ENCODE data around the gene DHRS9.

The DHRS9 gene

DNA sequence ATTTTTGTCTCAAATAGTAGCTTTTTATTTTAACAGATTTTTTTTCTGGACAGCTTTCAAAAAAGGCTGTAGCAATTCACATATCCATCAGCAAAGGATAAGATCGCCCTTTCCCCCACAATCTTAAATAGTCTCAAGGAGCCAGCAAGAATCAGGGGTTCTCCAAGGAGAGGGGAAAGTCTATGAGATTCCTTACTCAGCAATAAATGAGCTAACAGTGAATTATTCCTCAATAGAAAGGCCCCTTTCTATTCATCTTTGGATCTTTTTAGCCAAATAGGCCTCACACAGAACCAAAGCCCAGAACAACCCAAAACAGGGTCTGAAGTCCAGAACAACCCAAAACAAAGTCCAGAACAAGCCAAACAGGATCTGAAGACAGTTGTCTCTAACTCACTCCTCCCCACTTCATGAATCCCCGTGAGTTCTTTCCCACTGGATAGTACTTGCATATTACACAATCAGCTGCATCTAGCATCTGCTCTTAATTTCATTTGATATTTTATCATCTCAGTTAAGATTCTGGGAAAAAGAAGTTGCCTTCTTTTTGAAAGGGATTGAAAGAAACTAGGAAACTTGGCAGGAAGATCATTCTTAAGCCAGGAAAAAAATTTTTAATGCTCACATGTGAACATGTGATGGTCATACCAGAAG is 3.4 kb upstream of the DHRS9 start:
- FAIRE-seq, result no peak

GRCh38 chr2:169066897-169067296 is 2.5 kb upstream of the DHRS9 start:
- no peak for FAIRE-seq

GRCh38 chr2:169069833-169070232 is 470 bp downstream of the DHRS9 start:
- FAIRE-seq, result no peak

- no peak for FAIRE-seq
Observed at GRCh38 chr2:169071455-169071854, 2.1 kb downstream of the DHRS9 start.

GRCh38 chr2:169072163-169072925 is 3.0 kb downstream of the DHRS9 start:
- peak; percentile 21 for FAIRE-seq

GRCh38 chr2:169073211-169073962 is 4.0 kb downstream of the DHRS9 start:
- no peak for FAIRE-seq

DNA sequence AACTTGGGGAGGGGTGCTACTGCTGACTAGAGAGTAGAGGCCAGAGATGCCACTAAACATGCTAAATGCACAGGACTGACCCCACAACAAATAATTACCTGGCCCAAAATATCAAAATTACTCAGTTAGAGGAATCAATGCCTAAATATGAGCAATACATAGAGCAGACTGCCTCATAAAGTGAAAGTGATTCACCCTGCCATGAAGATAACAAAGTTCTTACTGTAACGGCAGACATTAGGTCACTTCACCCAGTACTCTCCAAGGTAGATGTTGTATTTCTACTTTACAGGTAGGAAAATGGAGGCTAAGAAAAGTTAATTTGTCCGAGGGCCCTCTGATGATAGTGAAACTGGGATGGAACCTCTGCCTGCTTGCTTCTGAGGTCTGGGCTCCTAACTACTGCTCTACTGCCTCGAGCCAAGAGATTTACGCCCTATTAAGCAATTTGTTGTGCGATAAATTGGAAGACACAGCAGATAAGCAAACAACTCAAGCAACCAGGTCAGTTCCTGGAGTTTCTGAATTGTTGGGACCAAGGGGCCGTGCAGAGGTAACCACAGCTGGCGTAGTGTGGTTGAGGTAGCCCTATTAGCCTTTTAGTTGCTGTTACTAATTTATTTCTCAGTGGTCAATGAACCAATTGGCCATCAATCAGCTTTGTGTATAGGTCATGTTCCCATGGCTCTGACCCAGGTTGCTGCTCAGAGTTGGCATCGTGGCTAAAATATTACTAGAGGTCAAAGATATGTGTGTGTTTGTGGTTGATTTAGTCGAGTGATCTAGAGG is 4.8 kb downstream of the DHRS9 start:
- FAIRE-seq, result no peak

- FAIRE-seq, result no peak
Observed at GRCh38 chr2:169077674-169078240, 8.4 kb downstream of the DHRS9 start.

GRCh38 chr2:169080250-169081069 is 11.1 kb downstream of the DHRS9 start:
- FAIRE-seq, result no peak

DNA sequence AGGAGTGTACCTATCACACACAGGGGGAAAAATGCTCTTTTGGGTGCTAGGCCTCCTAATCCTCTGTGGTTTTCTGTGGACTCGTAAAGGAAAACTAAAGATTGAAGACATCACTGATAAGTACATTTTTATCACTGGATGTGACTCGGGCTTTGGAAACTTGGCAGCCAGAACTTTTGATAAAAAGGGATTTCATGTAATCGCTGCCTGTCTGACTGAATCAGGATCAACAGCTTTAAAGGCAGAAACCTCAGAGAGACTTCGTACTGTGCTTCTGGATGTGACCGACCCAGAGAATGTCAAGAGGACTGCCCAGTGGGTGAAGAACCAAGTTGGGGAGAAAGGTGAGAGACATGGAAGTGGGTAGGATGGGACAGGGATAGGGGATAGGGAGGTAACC is 12.2 kb downstream of the DHRS9 start:
- no peak for FAIRE-seq

DNA sequence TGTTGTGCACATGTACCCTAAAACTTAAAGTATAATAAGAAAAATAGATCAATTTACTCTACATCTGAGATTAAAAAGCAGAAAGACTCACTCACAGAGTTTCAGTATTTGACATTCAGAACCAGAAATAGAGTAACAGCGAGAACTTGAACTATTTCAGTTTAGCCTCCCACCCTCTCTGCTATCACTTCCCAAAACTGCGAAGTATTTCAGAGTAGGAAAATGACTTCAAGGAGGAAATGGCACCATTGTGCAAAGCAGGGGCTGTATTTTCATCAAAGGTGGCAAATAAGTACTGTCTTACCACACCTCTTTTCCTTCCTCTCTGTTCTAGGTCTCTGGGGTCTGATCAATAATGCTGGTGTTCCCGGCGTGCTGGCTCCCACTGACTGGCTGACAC is 13.6 kb downstream of the DHRS9 start:
- FAIRE-seq, result no peak

- no peak for FAIRE-seq
Observed at GRCh38 chr2:169086893-169087467, 17.6 kb downstream of the DHRS9 start.

GRCh38 chr2:169087757-169088379 is 18.5 kb downstream of the DHRS9 start:
- no peak for FAIRE-seq

DNA sequence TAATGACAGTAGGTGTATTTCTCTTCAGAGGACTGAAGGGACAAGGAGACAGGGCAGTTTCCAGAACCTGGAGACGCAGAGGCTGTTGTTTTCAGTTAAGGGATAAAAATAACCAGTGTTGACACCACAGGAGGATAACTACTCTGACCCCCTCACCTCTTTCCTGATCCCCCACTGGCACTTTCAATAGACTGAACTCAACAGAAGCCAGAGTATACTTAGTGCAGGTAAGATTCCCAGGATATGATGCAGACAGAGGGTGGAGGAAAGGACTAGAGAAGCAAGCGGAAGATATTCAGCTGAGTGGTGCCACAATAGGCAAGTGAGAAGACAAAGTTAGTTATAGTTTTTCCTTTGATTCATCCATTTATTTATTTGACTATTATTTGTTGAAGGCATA is 19.8 kb downstream of the DHRS9 start:
- no peak for FAIRE-seq

- FAIRE-seq, result peak; percentile 82
Observed at GRCh38 chr2:169090133-169090820, 20.9 kb downstream of the DHRS9 start.

DNA sequence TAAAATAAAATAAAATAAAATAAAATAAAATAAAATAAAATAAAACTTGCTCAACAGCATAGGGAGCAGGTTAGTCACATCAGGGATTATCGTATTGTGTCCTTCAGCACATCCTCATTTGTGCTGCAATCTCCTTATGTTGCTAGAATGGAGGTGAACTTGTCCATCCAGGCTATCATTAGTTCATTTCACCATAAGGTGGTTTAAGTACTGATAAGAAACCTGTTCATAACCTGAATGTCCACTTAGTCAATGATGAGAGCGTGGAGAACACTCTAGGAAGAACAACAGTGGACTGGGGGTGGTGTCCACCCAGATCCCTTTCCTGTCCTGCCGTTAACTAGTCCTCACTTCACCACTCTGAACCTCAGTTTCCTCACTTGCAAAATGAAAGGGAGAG is 21.9 kb downstream of the DHRS9 start:
- FAIRE-seq, result no peak

DNA sequence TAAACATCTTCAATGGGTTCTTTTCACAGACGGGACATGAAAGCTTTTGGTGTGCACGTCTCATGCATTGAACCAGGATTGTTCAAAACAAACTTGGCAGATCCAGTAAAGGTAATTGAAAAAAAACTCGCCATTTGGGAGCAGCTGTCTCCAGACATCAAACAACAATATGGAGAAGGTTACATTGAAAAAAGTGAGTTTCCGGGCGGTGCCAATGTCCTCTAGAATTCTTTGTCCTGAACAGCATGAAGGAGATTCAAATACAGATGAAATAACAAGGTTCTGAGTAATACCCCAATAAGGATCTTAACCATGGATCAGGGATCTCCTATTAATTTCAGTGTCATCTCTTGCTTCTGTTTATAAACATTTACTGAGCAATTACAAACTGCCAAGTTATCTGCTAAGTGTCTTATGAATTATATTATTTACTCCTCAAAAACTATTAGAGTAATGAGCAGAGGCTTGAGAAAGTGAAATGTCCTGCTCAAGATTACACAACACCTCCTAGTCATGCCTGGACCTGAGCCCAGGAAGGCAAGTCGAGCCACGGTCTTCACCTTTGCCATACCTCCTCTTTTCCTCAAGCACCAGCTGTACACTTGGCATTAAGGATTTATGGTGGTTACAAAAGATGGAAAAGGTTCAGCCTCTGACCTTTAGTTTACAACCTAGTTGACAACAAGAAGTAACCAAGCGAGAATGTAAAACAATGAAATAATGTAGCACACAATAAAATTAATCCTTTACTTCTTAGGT is 22.6 kb downstream of the DHRS9 start:
- FAIRE-seq, result peak; percentile 72

- FAIRE-seq, result no peak
Observed at GRCh38 chr2:169093535-169093934, 24.2 kb downstream of the DHRS9 start.

DNA sequence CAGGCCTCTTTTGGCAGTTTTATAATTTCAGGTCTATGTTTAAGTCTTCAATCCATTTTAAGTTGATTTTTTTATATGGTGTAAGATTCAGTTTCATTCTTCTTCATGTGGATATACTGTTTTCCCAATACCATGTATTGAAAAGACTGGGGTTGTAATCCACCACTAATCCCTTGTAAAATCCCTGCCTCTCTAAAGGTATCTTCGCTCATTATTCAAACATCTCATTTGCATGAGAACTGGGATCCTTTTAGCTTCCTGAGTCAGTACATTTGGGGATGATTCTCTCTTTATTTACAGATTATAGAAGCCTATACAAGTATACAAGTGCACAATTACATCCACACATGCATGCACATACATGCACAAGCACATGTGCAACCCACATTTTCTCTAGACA is 25.3 kb downstream of the DHRS9 start:
- no peak for FAIRE-seq
